Body of pancreas (tissue), 4 donors: ENCODE data around the gene TEX101. TPM values are rescaled to one million over a fixed set of nuclear protein-coding genes. Genes with fewer than 3 reads are reported as not detected.

Experiments used
- ATAC-seq: fragments of 150-250 bp; one replicate; pipeline ENCODE4 v1.9.1; 2016
- DNase-seq, 4 donors: peaks; one replicate each; pipeline ENCODE4 v3.0.0-alpha.2; 2019
- H3K27ac ChIP-seq, 4 donors: fragments of 200-600 bp; sonication (generic); 1 replicate in 3 of 4; 2 replicates in 1 of 4; pipeline versions ENCODE4 v1.5.1 to v1.6.1; 2016 to 2019; ENCODE audit warnings: mild to moderate bottlenecking in 1 of 4, mixed read lengths in 1 of 4, moderate library complexity in 1 of 4
- H3K27me3 ChIP-seq, 2 donors: fragments of 200-600 bp; sonication (generic); one replicate each; pipeline ENCODE4 v1.6.0; 2016; ENCODE audit warnings: mild to moderate bottlenecking in 1 of 2
- H3K36me3 ChIP-seq, 2 donors: fragments of 200-600 bp; sonication (generic); replicated peaks in 1 of 2; 2 replicates each; pipeline ENCODE4 v1.5.1; 2016; ENCODE audit warnings: low read depth in 2 of 2; ENCODE audit not compliant: insufficient read depth in 1 of 2
- H3K4me1 ChIP-seq: fragments of 200-600 bp; sonication (generic); one replicate; pipeline ENCODE4 v1.6.0; 2016
- H3K4me3 ChIP-seq, 2 donors: fragments of 200-600 bp; sonication (generic); 1 replicate in 1 of 2; 2 replicates in 1 of 2; pipeline ENCODE4 v1.5.1; 2016 to 2019
- H3K9me3 ChIP-seq, 3 donors: fragments of 200-600 bp; sonication (generic); 1 replicate in 2 of 3; 2 replicates in 1 of 3; pipeline ENCODE4 v1.5.1; 2016
- POLR2A ChIP-seq, 3 donors: fragments of 450-650 bp; IDR thresholded peaks; one replicate each; pipeline ENCODE4 v1.6.1; 2016; ENCODE audit warnings: antibody characterized with exemption in 3 of 3, mild to moderate bottlenecking in 2 of 3
- WGBS, 2 donors: methylation state at CpG; one replicate each; pipeline ENCODE4 v1.1.5; 2017; 5-methylcytosine and 5-hydroxymethylcytosine counted together
- intact Hi-C: fragments of 100-400 bp; cut with DNase I; formaldehyde crosslinking; loops from one replicate; pipeline ENCODE4 v1.15.1; 2023
- total RNA-seq, 2 donors: library from RNA; depleted of rRNA; stranded (reverse); fragments of >200 nt; gene quantifications; one replicate each; pipeline ENCODE4 v1.1.0, GENCODE V29; 2016
- TF ChIP-seq, protein P1 (sequence below), 7 experiments: fragments of 450-650 bp in 4 of 7; fragments of 200-600 bp in 3 of 7; sonication (generic) in 3 of 7; IDR thresholded peaks; one replicate each; pipeline ENCODE4 v1.5.1; 2016 to 2019; ENCODE audit warnings: antibody characterized with exemption in 7 of 7

The TEX101 gene
- total RNA-seq, 2 donors from 2014 or later, result not detected

DNA sequence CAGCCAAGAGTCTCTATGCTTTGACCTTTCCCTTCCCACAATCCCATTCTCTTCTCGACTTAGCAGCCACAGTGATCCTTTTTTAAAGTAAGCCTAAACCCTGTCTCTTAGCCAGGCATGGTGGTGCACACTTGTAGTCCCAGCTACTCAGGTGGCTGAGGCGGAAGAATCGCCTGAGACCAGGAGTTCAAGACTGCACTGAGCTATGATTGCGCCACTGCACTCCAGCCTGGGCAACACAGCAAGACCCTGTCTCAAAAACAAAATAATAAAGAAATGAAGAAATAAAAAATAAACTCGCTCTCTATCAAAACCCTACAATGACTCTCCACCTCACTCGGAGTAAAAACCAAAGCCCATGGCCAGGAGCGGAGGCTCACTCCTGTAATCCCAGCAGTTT lies 14.7 kb downstream of the TEX101 start:
- Histone ChIP-seq H3K4me3 (no peak overlapping the region), H3K27ac (no peak overlapping the region), H3K27me3 (no peaks in the 10 kb centered on the region), H3K9me3 (no peaks in the 10 kb centered on the region), H3K4me1 (peaks cover 15% of the 10 kb centered on the region), H3K36me3 (no peaks in the 10 kb centered on the region)
- WGBS, 2 donors, result 84 to 89% methylated on average over 7 of the region's 7 CpGs
- TF ChIP-seq, protein P1, sequence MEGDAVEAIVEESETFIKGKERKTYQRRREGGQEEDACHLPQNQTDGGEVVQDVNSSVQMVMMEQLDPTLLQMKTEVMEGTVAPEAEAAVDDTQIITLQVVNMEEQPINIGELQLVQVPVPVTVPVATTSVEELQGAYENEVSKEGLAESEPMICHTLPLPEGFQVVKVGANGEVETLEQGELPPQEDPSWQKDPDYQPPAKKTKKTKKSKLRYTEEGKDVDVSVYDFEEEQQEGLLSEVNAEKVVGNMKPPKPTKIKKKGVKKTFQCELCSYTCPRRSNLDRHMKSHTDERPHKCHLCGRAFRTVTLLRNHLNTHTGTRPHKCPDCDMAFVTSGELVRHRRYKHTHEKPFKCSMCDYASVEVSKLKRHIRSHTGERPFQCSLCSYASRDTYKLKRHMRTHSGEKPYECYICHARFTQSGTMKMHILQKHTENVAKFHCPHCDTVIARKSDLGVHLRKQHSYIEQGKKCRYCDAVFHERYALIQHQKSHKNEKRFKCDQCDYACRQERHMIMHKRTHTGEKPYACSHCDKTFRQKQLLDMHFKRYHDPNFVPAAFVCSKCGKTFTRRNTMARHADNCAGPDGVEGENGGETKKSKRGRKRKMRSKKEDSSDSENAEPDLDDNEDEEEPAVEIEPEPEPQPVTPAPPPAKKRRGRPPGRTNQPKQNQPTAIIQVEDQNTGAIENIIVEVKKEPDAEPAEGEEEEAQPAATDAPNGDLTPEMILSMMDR (IDR thresholded peaks at IDR 0.05), result no peak
- TF ChIP-seq POLR2A (IDR thresholded peaks at IDR 0.05), result no peak
- intact Hi-C loops, result no loop called here
- DNase-seq, result no peak
- no peak for ATAC-seq

DNA sequence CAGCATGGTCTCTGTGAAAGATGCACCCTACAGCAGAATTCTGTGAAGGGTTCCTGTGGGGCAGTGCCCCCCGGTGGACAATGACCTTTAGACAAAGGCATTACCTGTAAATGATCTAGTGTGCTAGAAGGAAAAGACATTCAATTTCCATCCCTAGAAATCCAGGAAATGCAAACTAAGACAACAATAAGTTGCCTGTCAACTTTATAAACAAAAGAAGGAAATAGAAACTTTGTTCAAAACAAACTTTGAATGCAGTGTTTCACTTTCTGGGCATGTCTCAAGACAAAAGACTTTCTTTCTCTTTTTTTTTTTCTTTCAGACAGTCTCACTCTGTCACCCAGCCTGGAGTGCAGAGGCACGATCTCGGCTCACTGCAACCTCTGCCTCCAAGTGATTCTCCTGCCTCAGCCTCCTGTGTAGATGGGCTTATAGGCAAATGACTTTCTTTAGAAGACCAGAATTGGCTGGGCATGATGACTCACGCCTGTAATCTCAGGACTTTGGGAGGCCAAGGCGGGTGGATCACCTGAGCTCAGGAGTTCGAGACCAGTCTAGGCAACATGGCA lies 15.5 kb downstream of the TEX101 start:
- peak overlapping the region in 1 of 4 donors; percentile 10 for H3K27ac ChIP-seq

DNA sequence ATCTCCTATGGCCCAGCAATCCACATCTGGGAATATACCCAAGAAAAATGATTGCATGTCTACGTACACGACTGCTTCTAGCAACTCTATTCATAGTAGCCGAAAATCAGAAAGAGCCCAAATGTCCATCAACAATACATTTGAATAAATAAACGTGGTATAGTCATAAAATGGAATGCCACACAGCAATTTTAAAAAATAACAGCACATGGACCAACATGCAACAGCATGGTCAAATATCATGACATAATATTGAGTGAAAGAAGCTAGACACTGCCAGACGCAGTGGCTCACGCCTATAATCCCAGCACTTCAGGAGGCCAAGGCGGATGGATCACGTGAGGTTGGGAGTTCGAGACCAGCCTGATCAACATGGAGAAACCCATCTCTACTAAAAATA lies 16.3 kb downstream of the TEX101 start:
- Histone ChIP-seq H3K27me3 (no peaks in the 10 kb centered on the region), H3K27ac (peak overlapping the region in 1 of 4 donors; percentile 10), H3K4me1 (peaks cover 11% of the 10 kb centered on the region), H3K4me3 (no peak overlapping the region), H3K9me3 (no peaks in the 10 kb centered on the region), H3K36me3 (no peaks in the 10 kb centered on the region)
- ATAC-seq (no peak), DNase-seq (no peak)
- intact Hi-C loops, result no loop called here
- 80 to 84% methylated on average over 9 of the region's 9 CpGs for WGBS, 2 donors
- TF ChIP-seq, protein P1 (IDR thresholded peaks at IDR 0.05), result no peak
- no peak for TF ChIP-seq POLR2A (IDR thresholded peaks at IDR 0.05)

More for the DNA sequence above, 15.5 kb downstream of the TEX101 start:
- no peaks in the 10 kb centered on the region for H3K27me3 ChIP-seq
- DNase-seq (peak in 1 of 4 donors; percentile 11), ATAC-seq (peak; percentile 24)
- peaks cover 15% of the 10 kb centered on the region for H3K4me1 ChIP-seq
- no peak for TF ChIP-seq POLR2A (IDR thresholded peaks at IDR 0.05)
- TF ChIP-seq, protein P1 (IDR thresholded peaks at IDR 0.05), result no peak
- 53 to 73% methylated on average over 6 of the region's 6 CpGs for WGBS, 2 donors
- intact Hi-C loops, result no loop called here
- no peaks in the 10 kb centered on the region for H3K36me3 ChIP-seq
- H3K4me3 ChIP-seq, result no peak overlapping the region
- H3K9me3 ChIP-seq, result no peaks in the 10 kb centered on the region

DNA sequence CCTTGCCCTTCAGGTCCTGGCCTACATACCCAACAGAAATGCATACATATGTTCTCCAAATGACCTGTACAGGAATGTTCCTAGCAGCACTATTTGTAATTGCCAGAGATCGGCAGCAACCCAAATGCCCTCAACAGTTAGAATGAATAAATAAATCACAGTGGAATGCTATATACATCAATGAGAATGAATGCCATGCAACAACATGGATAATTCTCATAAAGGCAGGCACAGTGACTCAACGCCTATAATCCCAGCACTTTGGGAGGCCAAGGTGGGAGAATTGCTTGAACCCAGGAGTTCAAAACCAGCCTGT lies 18.6 kb downstream of the TEX101 start:
- no peak for ATAC-seq
- H3K4me3 ChIP-seq, result no peak overlapping the region
- DNase-seq, result no peak
- no peaks in the 10 kb centered on the region for H3K4me1 ChIP-seq
- TF ChIP-seq, protein P1 (IDR thresholded peaks at IDR 0.05), result no peak
- no peak for TF ChIP-seq POLR2A (IDR thresholded peaks at IDR 0.05)
- H3K9me3 ChIP-seq, result no peaks in the 10 kb centered on the region
- H3K27me3 ChIP-seq, result no peaks in the 10 kb centered on the region
- H3K36me3 ChIP-seq, result no peaks in the 10 kb centered on the region
- WGBS, 2 donors, result 91% methylated on average over 2 of the region's 2 CpGs
- intact Hi-C loops, result no loop called here
- H3K27ac ChIP-seq, result no peak overlapping the region

DNA sequence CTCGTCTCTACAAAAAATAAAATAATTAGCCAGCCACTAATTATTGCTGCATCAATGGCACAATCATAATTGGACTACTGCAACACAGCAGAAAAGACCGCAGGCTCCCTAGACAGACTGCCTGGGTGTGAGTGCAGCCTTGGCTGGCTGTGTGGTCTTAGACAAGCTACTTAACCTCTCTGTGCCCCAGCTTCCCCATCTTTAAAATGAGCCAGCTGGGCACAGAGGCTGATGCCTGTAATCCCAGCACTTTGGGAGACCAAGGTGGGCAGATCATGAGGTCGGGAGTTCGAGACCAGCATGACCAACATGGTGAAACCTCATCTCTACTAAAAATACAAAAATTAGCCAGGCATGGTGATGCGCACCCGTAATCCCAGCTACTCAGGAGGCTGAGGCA lies 19.0 kb downstream of the TEX101 start:
- Histone ChIP-seq H3K4me1 (no peaks in the 10 kb centered on the region), H3K9me3 (no peaks in the 10 kb centered on the region), H3K27ac (no peak overlapping the region), H3K36me3 (no peaks in the 10 kb centered on the region), H3K27me3 (no peaks in the 10 kb centered on the region), H3K4me3 (no peak overlapping the region)
- no peak for DNase-seq
- intact Hi-C loops, result no loop called here
- no peak for ATAC-seq
- TF ChIP-seq, protein P1 (IDR thresholded peaks at IDR 0.05), result no peak
- no peak for TF ChIP-seq POLR2A (IDR thresholded peaks at IDR 0.05)
- WGBS, 2 donors, result 81 to 86% methylated on average over 6 of the region's 6 CpGs
